GM12878 (cell line): ENCODE measurements around the gene PDCD6IP.

Source experiments
- MYC ChIP-seq: IDR thresholded peaks from 2 replicates; pipeline ENCODE4 v1.6.1; 2011; ENCODE audit warnings: mild to moderate bottlenecking, low read length, moderate library complexity, inconsistent platforms; ENCODE audit not compliant: insufficient read depth, insufficient replicate concordance, insufficient read length, severe bottlenecking
- POLR2A ChIP-seq: IDR thresholded peaks from 2 replicates; pipeline ENCODE4 v1.6.1; 2011; ENCODE audit warnings: low read depth, mild to moderate bottlenecking, low read length
- TAF1 ChIP-seq: IDR thresholded peaks from 2 replicates; pipeline ENCODE4 v1.6.1; 2011; ENCODE audit warnings: mild to moderate bottlenecking, low read depth, low read length, borderline replicate concordance
- TF ChIP-seq, protein P1 (sequence below), 3 experiments: IDR thresholded peaks in 2 of 3; conservative IDR thresholded peaks in 1 of 3; 2 replicates each; pipeline ENCODE4 v1.5.1; 2011; ENCODE audit warnings: low read depth in 3 of 3, low read length in 3 of 3, mild to moderate bottlenecking in 3 of 3, control low read depth in 2 of 3, moderate library complexity in 2 of 3, inconsistent platforms in 1 of 3, mixed read lengths in 1 of 3; ENCODE audit not compliant: control insufficient read depth in 2 of 3, insufficient read depth in 1 of 3; ENCODE audit errors: extremely low read depth in 1 of 3

DNA sequence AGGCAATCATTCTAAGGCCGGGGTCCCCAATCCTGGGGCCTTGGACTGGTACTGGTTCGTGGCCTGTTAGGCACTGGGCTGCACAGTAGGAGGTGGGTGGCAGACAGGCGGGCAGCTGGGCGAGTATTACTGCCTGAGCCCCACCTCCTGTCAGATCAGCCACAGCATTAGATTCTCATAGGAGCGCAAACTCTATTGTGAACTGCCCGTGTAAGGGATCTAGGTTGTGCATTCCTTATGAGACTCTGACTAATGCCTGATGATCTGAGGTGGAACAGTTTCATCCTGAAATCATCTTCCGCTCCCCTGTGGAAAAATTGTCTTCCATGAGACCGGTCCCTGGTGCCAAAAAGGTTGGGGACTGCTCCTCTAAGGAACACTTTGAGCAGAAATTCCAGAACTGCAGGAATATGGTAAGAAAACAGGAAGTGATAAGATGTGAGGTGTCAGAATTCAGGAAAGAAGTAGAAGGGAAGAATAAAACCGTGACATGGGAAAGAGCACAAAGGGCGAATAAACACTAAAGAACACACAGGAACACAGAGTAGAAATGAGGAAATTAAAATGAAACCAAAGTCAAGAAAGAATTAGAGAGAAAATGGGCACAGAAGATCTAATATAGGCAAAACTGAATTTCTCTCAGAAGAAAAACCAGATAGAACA lies 57.6 kb downstream of the PDCD6IP start:
- TF ChIP-seq TAF1 (no peak), POLR2A (no peak), MYC (no peak)
- TF ChIP-seq, protein P1, sequence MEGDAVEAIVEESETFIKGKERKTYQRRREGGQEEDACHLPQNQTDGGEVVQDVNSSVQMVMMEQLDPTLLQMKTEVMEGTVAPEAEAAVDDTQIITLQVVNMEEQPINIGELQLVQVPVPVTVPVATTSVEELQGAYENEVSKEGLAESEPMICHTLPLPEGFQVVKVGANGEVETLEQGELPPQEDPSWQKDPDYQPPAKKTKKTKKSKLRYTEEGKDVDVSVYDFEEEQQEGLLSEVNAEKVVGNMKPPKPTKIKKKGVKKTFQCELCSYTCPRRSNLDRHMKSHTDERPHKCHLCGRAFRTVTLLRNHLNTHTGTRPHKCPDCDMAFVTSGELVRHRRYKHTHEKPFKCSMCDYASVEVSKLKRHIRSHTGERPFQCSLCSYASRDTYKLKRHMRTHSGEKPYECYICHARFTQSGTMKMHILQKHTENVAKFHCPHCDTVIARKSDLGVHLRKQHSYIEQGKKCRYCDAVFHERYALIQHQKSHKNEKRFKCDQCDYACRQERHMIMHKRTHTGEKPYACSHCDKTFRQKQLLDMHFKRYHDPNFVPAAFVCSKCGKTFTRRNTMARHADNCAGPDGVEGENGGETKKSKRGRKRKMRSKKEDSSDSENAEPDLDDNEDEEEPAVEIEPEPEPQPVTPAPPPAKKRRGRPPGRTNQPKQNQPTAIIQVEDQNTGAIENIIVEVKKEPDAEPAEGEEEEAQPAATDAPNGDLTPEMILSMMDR (IDR thresholded peaks at IDR 0.05 in 2 of 3, conservative IDR thresholded peaks at IDR 0.05 in 1 of 3; ENCODE audit: control insufficient read depth in 2 of 3, extremely low read depth in 1 of 3, insufficient read depth in 1 of 3, low read depth in 3 of 3, low read length in 3 of 3), result no peak
